HepG2 (cell line): ENCODE results near the gene ANXA9. TPM values are rescaled to one million over a fixed set of nuclear protein-coding genes. Genes with fewer than 3 reads are reported as not detected.

ENCODE experiments used
- CEBPG ChIP-seq: IDR thresholded peaks from 2 replicates; pipeline ENCODE4 v1.6.1; 2016
- ETV5 ChIP-seq: IDR thresholded peaks from 2 replicates; pipeline ENCODE4 v1.6.1; 2018; ENCODE audit warnings: missing biosample characterization, missing genetic modification reagents, inconsistent platforms, borderline replicate concordance
- FOSL2 ChIP-seq: sonication (generic); formaldehyde crosslinking; IDR thresholded peaks from 2 replicates; pipeline ENCODE4 v1.4.0; 2020; ENCODE audit warnings: missing genetic modification reagents
- HES4 ChIP-seq: sonication (generic); formaldehyde crosslinking; IDR thresholded peaks from 2 replicates; pipeline ENCODE4 v1.9.0; 2021; ENCODE audit warnings: mild to moderate bottlenecking, missing genetic modification reagents, borderline replicate concordance
- MAFK ChIP-seq, 2 experiments: IDR thresholded peaks in 1 of 2; conservative IDR thresholded peaks in 1 of 2; 2 replicates each; pipeline ENCODE4 v1.6.1; 2011; ENCODE audit warnings: improper control_type of control experiment in 2 of 2, low read length in 2 of 2
- NBN ChIP-seq: fragments of 450-650 bp; conservative IDR thresholded peaks from 2 replicates; pipeline ENCODE4 v1.6.1; 2017
- PHF8 ChIP-seq: sonication (generic); formaldehyde crosslinking; IDR thresholded peaks from 2 replicates; pipeline ENCODE4 v1.5.0; 2020; ENCODE audit warnings: missing genetic modification reagents
- POLR2G ChIP-seq: fragments of 200-400 bp; formaldehyde crosslinking; IDR thresholded peaks from 2 replicates; pipeline ENCODE4 v1.6.1; 2018; ENCODE audit warnings: mild to moderate bottlenecking, low read depth, low read length, moderate library complexity
- SRF ChIP-seq: IDR thresholded peaks from 2 replicates; pipeline ENCODE4 v1.6.1; 2011; ENCODE audit warnings: mild to moderate bottlenecking, low read depth, low read length, moderate library complexity
- YY1 ChIP-seq: IDR thresholded peaks from 2 replicates; pipeline ENCODE4 v1.6.1; 2011; ENCODE audit warnings: low read length, low read depth, moderate library complexity, mild to moderate bottlenecking; ENCODE audit not compliant: insufficient read depth, insufficient replicate concordance
- ZFAT ChIP-seq: sonication (generic); formaldehyde crosslinking; conservative IDR thresholded peaks from 2 replicates; pipeline ENCODE4 v1.8.1; 2023; ENCODE audit warnings: missing genetic modification reagents, inconsistent platforms
- ZNF317 ChIP-seq: sonication (generic); formaldehyde crosslinking; IDR thresholded peaks from 2 replicates; pipeline ENCODE4 v1.5.0; 2020; ENCODE audit warnings: mild to moderate bottlenecking, missing genetic modification reagents
- polyA plus RNA-seq, 8 experiments: library from polyadenylated mRNA; depleted of rRNA in 3 of 8; stranded (reverse) in 7 of 8; unstranded in 1 of 8; fragments of >200 nt; fragmentation: Illumina TruSeq in 4 of 8; extraction: Trizol in 4 of 8; gene quantifications; 2 replicates each; pipeline versions ENCODE4 v1.2.1 to v1.2.3, GENCODE V29; 2011 to 2016; ENCODE audit warnings: low read depth in 4 of 8, missing spikeins in 1 of 8, mixed read lengths in 1 of 8; ENCODE audit not compliant: insufficient read depth in 1 of 8
- total RNA-seq, 5 experiments: library from RNA; depleted of rRNA; stranded (reverse); fragments of >200 nt; fragmentation: Illumina TruSeq; extraction: Trizol; gene quantifications; 2 replicates each; pipeline ENCODE4 v1.2.3, GENCODE V29; 2016; ENCODE audit warnings: low read depth in 1 of 5
- TF ChIP-seq, protein P1 (sequence below): sonication (generic); formaldehyde crosslinking; IDR thresholded peaks from 2 replicates; pipeline ENCODE4 v1.5.1; 2020; ENCODE audit warnings: mild to moderate bottlenecking, missing genetic modification reagents, moderate library complexity
- TF ChIP-seq, protein P2 (sequence below): sonication (generic); formaldehyde crosslinking; IDR thresholded peaks from 2 replicates; pipeline ENCODE4 v1.5.1; 2020; ENCODE audit warnings: mild to moderate bottlenecking, missing genetic modification reagents
- TF ChIP-seq, protein P3 (sequence below): sonication (generic); formaldehyde crosslinking; IDR thresholded peaks from 2 replicates; pipeline ENCODE4 v1.5.1; 2020; ENCODE audit warnings: mild to moderate bottlenecking, moderate library complexity, missing genetic modification reagents
- TF ChIP-seq, protein P4 (sequence below): IDR thresholded peaks from 2 replicates; pipeline ENCODE4 v1.6.1; 2012; ENCODE audit warnings: low read depth, low read length, improper control_type of control experiment

The ANXA9 gene
- total and polyA plus RNA-seq, 2 of the 13 experiments (the other 11 are each of a cell fraction or from before 2014, with no cell fraction given): 13.3 to 23.9 TPM

DNA sequence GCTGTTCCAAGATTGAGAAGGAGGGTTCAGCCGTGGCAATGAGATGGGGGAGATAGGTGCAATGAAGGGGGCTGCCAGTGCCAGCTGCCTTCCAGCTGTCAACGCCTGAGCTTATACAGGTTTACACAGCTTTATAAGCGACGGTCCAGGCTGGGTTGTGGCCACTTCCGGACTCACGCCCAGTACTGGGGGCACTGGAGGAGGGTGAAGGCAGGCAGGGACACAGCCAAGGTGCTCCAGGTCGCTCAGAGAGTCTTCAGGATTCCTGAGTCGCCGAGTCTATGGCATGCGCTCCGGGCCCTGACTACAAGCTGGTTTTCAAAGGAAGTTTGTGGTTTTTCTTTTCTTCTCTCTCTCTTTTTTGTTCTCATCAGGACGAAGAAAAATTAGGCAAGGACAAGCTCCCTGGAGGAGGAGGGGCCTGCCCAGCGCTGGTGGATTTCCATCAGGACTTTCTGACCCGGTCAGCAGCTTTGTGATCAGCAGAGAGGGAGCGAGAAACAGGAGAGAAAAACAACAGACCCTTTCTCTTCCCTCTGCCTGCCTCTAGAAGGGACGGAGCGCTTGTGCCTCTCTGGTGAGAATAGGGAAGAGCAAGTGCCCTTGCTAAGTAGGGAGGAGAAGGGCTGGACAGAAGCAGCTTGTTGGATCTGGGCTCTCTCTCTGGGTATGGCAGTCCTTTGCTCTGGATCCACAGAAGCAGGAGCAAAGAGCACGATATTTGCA lies 24.4 kb downstream of the ANXA9 start, which contains the start of gene MINDY1 (continued):
- TF ChIP-seq, protein P1, sequence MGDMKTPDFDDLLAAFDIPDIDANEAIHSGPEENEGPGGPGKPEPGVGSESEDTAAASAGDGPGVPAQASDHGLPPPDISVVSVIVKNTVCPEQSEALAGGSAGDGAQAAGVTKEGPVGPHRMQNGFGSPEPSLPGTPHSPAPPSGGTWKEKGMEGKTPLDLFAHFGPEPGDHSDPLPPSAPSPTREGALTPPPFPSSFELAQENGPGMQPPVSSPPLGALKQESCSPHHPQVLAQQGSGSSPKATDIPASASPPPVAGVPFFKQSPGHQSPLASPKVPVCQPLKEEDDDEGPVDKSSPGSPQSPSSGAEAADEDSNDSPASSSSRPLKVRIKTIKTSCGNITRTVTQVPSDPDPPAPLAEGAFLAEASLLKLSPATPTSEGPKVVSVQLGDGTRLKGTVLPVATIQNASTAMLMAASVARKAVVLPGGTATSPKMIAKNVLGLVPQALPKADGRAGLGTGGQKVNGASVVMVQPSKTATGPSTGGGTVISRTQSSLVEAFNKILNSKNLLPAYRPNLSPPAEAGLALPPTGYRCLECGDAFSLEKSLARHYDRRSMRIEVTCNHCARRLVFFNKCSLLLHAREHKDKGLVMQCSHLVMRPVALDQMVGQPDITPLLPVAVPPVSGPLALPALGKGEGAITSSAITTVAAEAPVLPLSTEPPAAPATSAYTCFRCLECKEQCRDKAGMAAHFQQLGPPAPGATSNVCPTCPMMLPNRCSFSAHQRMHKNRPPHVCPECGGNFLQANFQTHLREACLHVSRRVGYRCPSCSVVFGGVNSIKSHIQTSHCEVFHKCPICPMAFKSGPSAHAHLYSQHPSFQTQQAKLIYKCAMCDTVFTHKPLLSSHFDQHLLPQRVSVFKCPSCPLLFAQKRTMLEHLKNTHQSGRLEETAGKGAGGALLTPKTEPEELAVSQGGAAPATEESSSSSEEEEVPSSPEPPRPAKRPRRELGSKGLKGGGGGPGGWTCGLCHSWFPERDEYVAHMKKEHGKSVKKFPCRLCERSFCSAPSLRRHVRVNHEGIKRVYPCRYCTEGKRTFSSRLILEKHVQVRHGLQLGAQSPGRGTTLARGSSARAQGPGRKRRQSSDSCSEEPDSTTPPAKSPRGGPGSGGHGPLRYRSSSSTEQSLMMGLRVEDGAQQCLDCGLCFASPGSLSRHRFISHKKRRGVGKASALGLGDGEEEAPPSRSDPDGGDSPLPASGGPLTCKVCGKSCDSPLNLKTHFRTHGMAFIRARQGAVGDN: peak; percentile 64
- 0 out of 2 replicates have a peak, but pooled peaks have one; percentile 56 for TF ChIP-seq HES4
- peak; percentile 92 for TF ChIP-seq ZNF317 (CRISPR knock-in tag)
- peak; percentile 50; the same call in 1 of the 2 replicates for TF ChIP-seq PHF8
- peak; percentile 23 for TF ChIP-seq CEBPG (CRISPR knock-in tag)
- TF ChIP-seq, protein P2, sequence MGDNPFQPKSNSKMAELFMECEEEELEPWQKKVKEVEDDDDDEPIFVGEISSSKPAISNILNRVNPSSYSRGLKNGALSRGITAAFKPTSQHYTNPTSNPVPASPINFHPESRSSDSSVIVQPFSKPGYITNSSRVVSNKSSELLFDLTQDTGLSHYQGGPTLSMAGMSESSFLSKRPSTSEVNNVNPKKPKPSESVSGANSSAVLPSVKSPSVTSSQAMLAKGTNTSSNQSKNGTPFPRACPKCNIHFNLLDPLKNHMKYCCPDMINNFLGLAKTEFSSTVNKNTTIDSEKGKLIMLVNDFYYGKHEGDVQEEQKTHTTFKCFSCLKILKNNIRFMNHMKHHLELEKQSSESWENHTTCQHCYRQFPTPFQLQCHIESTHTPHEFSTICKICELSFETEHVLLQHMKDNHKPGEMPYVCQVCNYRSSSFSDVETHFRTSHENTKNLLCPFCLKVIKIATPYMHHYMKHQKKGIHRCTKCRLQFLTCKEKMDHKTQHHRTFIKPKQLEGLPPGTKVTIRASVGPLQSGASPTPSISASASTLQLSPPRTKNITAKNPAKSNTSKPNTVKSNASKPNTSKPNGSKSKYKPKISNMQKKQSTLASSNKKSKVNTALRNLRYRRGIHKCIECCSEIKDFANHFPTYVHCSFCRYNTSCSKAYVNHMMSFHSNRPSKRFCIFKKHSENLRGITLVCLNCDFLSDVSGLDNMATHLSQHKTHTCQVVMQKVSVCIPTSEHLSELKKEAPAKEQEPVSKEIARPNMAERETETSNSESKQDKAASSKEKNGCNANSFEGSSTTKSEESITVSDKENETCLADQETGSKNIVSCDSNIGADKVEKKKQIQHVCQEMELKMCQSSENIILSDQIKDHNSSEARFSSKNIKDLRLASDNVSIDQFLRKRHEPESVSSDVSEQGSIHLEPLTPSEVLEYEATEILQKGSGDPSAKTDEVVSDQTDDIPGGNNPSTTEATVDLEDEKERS: no peak
- peak; percentile 27 to 65; a peak in 2 of 4 replicates for TF ChIP-seq MAFK (conservative IDR thresholded peaks at IDR 0.05 in 1 of 2, IDR thresholded peaks at IDR 0.05 in 1 of 2; ENCODE audit: low read length in 2 of 2)
- TF ChIP-seq YY1: no peak
- TF ChIP-seq FOSL2: peak; percentile 30; the same call in 1 of the 2 replicates
- peak; percentile 46; the same call in 1 of the 2 replicates for TF ChIP-seq ETV5 (CRISPR knock-in tag)
- TF ChIP-seq, protein P3, sequence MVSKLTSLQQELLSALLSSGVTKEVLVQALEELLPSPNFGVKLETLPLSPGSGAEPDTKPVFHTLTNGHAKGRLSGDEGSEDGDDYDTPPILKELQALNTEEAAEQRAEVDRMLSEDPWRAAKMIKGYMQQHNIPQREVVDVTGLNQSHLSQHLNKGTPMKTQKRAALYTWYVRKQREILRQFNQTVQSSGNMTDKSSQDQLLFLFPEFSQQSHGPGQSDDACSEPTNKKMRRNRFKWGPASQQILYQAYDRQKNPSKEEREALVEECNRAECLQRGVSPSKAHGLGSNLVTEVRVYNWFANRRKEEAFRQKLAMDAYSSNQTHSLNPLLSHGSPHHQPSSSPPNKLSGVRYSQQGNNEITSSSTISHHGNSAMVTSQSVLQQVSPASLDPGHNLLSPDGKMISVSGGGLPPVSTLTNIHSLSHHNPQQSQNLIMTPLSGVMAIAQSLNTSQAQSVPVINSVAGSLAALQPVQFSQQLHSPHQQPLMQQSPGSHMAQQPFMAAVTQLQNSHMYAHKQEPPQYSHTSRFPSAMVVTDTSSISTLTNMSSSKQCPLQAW (CRISPR knock-in tag): 0 out of 2 replicates have a peak, but pooled peaks have one; percentile 33
- no peak for TF ChIP-seq NBN
- TF ChIP-seq SRF: 0 out of 2 replicates have a peak, but pooled peaks have one; percentile 2
- TF ChIP-seq ZFAT (CRISPR knock-in tag): no peak
- TF ChIP-seq, protein P4, sequence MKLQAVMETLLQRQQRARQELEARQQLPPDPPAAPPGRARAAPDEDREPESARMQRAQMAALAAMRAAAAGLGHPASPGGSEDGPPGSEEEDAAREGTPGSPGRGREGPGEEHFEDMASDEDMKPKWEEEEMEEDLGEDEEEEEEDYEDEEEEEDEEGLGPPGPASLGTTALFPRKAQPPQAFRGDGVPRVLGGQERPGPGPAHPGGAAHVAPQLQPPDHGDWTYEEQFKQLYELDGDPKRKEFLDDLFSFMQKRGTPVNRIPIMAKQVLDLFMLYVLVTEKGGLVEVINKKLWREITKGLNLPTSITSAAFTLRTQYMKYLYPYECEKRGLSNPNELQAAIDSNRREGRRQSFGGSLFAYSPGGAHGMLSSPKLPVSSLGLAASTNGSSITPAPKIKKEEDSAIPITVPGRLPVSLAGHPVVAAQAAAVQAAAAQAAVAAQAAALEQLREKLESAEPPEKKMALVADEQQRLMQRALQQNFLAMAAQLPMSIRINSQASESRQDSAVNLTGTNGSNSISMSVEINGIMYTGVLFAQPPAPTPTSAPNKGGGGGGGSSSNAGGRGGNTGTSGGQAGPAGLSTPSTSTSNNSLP: peak; percentile 61; the same call in 1 of the 2 replicates
- peak; percentile 79 for TF ChIP-seq POLR2G
